Esophagus muscularis mucosa (tissue), 4 donors: ENCODE measurements around the gene TOLLIP.

Experiments used
- EP300 ChIP-seq: sonication (generic); formaldehyde crosslinking; IDR thresholded peaks from one replicate; pipeline ENCODE4 v1.6.1; 2017; ENCODE audit warnings: antibody characterized with exemption
- POLR2A ChIP-seq: fragments of 450-650 bp; IDR thresholded peaks from one replicate; pipeline ENCODE4 v1.6.1; 2017; ENCODE audit warnings: antibody characterized with exemption, moderate library complexity, mild to moderate bottlenecking, low read depth
- POLR2AphosphoS5 ChIP-seq, 2 donors: sonication (generic); formaldehyde crosslinking; IDR thresholded peaks; one replicate each; pipeline ENCODE4 v1.6.1; 2017; ENCODE audit warnings: antibody characterized with exemption in 2 of 2
- TF ChIP-seq, protein P1 (sequence below), 3 experiments: fragments of 200-600 bp in 2 of 3; fragments of 450-650 bp in 1 of 3; sonication (generic) in 2 of 3; IDR thresholded peaks; one replicate each; pipeline ENCODE4 v1.5.1; 2017 to 2019; ENCODE audit warnings: antibody characterized with exemption in 3 of 3, mild to moderate bottlenecking in 2 of 3, moderate library complexity in 1 of 3

DNA sequence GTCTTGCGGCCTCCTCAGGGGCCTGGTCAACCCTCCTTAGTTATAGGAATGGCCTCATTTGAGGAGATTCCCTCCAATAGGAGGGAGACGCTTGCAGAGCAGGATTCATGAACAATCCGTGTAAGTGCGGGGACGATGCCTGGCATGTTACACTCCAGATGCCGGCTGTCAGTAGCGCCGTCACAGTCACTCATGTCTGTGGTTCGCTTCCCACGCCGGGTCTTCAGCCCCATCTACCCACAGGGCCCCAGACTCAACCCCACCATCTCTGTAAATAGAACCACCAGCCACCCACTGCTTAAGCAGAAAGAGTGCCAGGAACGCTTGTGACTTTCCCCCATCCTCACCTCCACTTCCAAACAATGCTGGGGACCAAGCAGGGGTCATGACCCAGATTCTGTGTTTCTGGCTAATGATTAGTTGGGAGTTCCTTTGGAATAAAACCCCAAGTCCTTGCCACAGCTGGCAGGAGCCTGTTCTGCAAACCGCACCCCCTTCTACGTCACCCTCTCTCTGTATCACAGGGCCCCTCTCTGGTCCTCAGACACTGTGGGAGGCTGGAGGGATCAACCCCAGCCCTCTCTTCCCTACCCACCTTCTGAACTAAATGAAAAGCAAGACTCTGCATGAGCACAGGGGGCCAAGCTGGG lies 38.8 kb upstream of the TOLLIP start:
- TF ChIP-seq POLR2AphosphoS5 (IDR thresholded peaks at IDR 0.05) (no peak), POLR2A (no peak), EP300 (no peak)
- TF ChIP-seq, protein P1, sequence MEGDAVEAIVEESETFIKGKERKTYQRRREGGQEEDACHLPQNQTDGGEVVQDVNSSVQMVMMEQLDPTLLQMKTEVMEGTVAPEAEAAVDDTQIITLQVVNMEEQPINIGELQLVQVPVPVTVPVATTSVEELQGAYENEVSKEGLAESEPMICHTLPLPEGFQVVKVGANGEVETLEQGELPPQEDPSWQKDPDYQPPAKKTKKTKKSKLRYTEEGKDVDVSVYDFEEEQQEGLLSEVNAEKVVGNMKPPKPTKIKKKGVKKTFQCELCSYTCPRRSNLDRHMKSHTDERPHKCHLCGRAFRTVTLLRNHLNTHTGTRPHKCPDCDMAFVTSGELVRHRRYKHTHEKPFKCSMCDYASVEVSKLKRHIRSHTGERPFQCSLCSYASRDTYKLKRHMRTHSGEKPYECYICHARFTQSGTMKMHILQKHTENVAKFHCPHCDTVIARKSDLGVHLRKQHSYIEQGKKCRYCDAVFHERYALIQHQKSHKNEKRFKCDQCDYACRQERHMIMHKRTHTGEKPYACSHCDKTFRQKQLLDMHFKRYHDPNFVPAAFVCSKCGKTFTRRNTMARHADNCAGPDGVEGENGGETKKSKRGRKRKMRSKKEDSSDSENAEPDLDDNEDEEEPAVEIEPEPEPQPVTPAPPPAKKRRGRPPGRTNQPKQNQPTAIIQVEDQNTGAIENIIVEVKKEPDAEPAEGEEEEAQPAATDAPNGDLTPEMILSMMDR (IDR thresholded peaks at IDR 0.05): no peak
